Activated CD4-positive, alpha-beta T cell treated with anti-CD3 and anti-CD28 coated beads for 48 hours (primary cell): ENCODE data around the gene DCHS1.
A peak's percentile ranks its signal among the peaks of the same experiment; 100 is the strongest.

Experiments used
- DNase-seq: peaks from one replicate; pipeline ENCODE4 v3.0.0-alpha.2; 2020

Gene DCHS1

DNA sequence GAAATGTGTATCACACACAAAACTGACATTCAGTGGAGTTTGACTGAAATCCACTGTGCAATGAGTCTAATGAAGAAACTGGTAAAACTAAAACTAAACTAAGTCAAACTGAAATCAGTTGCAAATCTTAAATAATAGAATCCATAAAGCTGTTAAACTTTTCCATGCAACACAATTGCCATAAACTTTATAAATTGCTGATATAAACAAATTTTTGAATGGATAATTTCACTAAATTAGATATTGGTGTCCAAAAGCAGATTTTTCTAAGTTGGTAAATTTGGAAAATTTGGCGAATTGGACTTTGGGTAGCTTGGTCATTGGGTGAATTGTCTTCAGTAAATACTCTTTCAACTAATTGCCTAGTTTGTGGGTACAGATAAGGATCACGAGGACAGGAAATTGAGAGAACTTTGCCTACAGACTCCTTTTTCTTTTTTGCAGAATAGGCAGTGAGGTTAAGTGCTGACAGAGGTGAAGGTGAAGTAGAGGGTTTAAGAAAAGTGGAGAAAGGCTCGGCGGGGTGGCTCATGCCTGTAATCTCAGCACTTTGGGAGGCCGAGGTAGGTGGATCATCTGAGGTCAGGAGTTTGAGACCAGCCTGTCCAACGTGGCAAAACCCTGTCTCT lies 14.7 kb upstream of the DCHS1 start:
- DNase-seq: no peak

- DNase-seq: no peak
These were observed 12.2 kb upstream of the DCHS1 start for GRCh38 chr11:6667733-6668374.

- DNase-seq: no peak
These were observed 10.9 kb upstream of the DCHS1 start for GRCh38 chr11:6666302-6667183.

DNA sequence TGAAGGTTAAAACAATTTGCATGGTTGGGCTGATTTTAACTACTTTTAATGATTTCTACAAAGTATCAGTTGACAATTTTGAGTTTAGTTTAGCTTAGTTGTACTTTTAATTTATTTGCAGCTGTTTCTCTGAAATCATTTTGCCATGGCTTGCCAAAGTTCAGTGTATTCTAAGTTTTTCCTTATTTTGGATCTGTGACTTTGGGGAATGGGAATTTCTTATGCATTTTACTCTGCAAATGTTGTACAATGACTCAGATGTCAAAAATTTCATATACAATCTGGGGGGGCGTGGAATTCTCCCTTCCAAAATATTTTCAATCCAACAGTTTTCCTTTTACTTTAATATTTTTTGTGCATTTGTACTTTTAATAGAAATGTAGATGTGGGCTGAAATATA lies 8.9 kb upstream of the DCHS1 start:
- no peak for DNase-seq

GRCh38 chr11:6663794-6664469 lies 8.3 kb upstream of the DCHS1 start:
- DNase-seq: no peak

DNA sequence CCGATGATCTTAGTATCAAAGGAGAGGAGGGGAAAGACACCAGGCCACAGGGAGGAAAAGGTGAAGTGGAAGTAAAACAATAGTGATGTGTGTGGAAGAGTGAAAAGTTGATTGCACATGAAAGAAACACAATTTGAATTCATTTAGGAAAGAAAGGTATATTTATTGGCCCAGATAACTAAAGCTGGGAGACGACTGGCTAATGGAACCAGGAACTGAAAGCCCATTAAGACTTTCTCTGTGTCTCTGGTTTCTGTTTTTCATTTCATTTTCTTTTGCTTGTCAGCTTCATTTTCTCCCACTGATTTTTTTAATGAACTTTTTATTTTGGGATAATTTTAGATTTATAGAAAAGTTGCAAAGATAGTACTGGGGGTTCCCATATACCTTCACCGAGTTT lies 5.1 kb upstream of the DCHS1 start:
- no peak for DNase-seq

DNA sequence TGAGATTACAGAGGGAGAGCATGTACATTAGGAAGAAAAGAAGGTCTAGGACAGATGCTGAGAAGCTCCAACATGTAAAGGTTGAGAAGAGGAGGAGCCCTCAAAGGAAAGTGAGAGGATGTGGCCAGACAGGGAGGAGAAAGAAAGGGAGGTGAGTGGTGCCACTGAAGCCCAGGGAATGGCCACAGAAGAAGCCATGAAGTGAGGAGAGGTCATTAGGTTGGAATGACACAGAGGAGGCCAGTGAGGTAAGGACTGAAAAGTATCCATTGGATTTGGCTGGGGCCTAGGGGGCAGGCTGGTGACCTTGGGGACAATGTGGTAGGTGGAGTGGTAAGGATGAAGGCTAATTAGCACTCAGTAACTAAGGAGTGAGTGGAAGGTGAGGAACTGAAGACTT lies 3.0 kb upstream of the DCHS1 start:
- DNase-seq: no peak

DNA sequence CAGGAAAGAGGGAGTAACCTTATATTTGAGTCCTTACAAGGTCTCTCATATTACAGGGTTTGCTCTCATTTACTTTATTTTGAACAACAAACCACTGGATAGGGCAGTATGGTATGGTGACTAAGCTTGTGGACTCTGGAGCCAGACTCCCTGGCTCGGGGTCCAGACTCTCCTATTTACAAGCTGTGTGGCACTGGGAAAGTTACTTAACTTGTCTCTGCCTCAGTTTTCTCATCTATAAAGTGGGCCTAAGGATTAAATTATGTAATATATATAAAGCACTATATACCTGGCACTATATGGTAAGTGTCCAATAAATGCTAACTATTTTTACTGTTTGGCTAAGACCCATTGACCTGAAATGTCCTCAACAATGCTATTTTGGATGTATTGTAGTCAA lies 1.7 kb upstream of the DCHS1 start:
- DNase-seq: no peak

DNA sequence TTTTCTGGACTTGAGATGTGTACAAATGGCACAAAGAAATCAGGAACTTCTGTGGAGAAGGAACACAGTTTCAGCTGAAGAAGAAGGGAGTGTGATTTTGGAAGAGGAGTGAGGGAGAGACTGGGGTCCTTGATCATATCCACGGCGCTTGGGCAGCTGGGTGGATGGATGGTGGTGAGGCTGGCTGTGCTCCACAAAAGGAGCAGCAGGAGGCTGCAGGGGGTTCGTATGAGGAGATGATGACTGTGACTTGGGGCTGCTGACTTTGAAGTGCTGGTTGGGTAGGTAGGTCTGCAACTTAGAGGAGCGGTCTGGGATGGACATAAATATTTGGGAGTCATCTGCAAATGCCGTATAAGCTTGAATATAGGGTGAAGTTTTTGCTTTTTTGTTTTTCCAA lies 1.3 kb upstream of the DCHS1 start:
- DNase-seq: no peak

GRCh38 chr11:6656584-6656915 lies 941 bp upstream of the DCHS1 start:
- DNase-seq: no peak

DNA sequence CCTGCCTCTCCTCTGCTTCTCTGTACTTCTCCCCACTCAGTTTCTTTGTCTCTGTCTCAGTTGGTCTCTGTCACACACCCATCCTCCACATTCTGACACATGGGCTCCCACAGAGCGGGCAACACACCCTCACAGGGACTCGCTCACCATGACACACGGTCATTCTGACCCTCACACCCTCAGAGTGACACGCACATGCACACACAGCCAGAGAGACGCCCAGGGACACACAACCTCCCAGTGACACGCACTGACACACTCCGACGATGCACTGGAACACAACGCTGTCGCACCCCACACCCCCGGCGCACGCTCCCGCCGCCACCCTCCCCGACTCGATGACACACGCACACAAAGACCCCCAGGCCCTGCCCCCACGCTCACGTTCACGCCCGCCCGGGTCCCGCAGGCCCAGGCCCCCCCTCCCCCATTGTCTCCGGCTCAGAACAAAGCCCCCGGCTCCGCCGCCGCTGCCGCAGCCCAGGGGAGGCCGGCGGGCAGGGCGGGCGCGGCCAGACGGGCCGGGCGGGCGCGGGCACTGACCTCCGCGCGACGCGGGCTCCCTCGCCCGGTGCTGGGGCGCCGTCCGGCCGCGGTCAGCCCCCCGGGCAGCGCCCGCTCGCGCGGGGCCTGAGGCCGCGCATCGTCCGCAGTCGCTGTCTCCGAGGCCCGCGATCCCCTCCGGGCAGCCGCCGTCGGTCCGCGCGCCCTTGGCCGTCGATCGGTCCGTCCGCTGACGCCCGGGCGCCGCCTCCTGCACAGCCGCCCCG lies 404 bp downstream of the DCHS1 start:
- DNase-seq: peak; percentile 43

DNA sequence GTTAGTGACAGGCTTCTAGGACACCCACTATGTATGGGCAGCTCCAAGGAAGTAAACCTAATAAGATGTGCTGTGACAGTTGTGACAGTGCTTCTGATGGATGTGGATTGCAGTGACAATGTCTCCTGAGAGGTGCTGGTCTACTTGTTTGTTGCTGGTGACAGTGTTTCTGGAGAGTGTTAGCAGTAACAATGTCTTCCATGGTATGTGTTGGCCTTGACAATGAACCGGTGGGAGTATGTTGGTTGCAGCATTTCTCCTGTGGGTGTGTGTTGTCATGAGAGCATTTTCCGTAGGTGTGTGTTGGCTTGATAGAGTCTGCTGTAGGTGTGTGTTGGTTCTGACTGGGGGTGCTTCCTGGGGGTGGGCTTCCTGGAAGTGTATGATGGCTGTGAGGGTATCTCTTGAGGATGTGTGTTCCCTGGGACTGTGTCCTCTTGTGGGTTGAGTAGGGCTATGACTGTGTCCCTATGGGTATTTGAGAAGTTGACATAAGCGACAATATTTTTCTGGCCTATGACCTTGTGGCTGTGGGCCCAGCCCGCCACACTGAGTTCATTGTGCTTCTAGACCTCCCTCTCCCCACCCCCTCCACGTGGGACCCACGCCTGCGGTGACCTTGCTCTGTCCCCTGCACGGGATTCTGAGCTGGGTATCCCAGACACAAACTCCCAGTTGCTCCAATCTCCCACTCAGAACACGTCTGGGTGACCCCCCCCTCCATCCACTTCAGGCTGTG lies 1.2 kb downstream of the DCHS1 start:
- no peak for DNase-seq

- no peak for DNase-seq
These were observed 2.0 kb downstream of the DCHS1 start for GRCh38 chr11:6653656-6654055.

- no peak for DNase-seq
These were observed 2.5 kb downstream of the DCHS1 start for GRCh38 chr11:6653097-6653496.

DNA sequence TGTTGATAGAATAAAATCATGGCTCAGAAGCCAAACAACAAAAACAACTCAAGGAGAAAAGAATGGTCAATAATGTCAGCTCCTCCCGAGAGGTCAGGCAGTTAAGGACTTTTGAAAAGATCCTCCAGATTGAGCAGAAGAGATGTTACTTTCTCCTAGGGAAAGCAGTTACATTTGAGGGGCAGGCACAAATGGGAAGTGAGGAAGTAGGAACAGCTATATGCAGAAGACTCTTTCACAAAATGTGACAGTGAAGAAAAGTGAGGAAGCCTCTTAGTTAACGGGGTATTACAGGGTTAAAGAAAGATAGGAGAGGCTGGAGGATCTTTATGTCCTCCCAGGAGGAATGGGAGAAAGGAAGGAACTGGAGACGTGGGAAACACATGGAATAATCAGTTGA lies 3.4 kb downstream of the DCHS1 start:
- DNase-seq: no peak

- peak; percentile 57 for DNase-seq
These were observed 4.6 kb downstream of the DCHS1 start for GRCh38 chr11:6650980-6651379.

- no peak for DNase-seq
These were observed 5.5 kb downstream of the DCHS1 start for GRCh38 chr11:6650104-6650503.

- no peak for DNase-seq
These were observed 7.1 kb downstream of the DCHS1 start for GRCh38 chr11:6648501-6648900.

DNA sequence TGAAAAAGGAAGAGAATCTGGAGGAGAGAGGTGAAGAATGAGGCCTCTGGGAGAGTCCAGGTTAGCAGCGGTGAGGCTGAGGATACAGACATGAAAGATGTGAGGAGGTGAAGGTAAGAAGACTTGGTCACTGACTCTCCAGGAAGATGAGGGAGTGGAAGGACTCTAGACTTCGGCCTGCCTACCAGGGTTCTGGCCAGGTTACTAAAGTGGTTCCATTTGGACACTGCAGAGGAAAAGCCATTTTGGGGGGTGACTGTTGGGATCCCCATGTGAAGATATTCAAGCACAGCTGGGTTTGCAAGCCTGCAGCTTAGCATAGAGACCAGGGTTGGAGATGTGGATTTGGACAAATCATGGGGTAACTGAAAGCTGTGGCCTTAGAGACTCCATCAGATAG lies 7.8 kb downstream of the DCHS1 start:
- DNase-seq: no peak

DNA sequence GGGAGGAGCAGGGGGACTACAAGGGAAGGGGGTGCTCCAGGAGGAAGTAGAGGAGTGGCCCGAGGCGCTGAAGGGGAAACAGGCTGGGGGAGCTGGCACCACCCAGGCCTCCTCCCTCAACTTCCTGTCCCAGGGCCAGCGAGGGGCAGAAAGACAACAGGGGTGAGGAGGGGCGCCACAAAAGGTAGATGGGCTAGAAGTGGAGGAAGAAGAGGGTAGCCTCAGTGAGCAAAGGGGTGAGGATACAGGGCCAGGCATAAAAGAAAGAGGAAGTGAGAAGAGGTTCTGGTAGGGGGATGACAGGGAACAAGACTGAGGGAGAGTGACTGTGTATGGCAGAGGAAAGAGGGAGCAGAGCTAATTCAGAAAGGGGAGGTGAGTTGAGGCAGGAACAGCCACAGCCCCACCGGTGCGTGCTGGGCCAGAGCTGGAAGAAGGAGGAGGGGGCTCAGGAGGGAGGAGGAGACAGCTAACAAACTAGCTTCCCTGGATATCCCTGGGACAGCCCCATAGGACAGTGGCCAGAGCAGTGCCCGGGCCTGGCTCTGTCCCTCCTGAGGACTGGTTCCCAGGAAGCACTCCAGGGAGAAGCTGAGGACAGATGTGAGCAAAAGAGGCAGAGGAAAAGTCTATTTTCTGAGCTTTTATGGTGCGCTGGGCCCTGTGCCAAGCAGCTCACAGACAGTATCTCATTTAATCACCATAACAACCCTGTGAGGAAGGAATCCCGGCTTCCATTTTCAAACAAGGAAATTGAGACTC lies 8.5 kb downstream of the DCHS1 start:
- DNase-seq: peak; percentile 42

DNA sequence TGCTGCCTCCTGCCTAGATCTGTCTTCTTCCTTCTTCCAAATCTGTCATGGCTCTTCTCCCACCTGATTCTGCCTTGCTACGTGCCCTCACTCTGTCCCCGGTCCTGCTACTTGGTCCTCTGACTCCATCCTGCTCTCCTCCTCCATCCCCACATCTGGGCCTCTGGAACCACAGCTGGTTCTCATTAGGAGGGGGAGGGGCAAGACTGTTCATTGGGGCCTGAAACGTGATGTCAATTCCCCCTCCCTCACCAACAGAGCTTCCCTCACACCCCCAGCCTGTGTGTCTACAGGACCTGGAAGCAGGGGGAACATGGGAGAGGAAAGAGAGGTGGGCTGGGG lies 9.1 kb downstream of the DCHS1 start:
- no peak for DNase-seq

DNA sequence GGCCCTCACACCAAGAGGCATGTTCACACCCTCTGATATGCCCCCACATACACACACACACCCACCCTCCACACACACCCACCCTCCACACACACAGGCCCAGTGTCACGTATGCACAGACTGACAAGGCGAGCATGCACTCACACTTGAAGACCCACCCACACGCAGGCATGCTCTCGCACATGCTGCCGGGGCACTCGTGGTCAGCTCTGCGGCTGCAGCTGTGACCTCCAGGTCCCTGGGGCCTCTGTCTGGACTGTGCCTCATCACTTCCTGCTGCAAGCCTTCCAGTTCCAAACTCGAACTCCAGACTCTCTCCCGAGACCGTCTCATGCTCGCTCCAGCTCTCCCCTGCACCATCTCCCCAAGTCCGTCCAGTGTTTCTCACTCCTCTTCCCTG lies 9.5 kb downstream of the DCHS1 start:
- no peak for DNase-seq
